GM10266 (cell line): ENCODE measurements around the gene RGS3.

ENCODE experiments used
- DNase-seq: peaks from one replicate; pipeline ENCODE4 v3.0.0; 2012; ENCODE audit errors: extremely low spot score
- TF ChIP-seq, protein P1 (sequence below): IDR thresholded peaks from 2 replicates; pipeline ENCODE4 v1.5.1; 2012; ENCODE audit warnings: mild to moderate bottlenecking, low read depth; ENCODE audit not compliant: control insufficient read depth, insufficient read depth; ENCODE audit errors: missing control alignments

RGS3 gene

GRCh38 chr9:113601656-113602055, 138.1 kb downstream of the RGS3 start:
- TF ChIP-seq, protein P1, sequence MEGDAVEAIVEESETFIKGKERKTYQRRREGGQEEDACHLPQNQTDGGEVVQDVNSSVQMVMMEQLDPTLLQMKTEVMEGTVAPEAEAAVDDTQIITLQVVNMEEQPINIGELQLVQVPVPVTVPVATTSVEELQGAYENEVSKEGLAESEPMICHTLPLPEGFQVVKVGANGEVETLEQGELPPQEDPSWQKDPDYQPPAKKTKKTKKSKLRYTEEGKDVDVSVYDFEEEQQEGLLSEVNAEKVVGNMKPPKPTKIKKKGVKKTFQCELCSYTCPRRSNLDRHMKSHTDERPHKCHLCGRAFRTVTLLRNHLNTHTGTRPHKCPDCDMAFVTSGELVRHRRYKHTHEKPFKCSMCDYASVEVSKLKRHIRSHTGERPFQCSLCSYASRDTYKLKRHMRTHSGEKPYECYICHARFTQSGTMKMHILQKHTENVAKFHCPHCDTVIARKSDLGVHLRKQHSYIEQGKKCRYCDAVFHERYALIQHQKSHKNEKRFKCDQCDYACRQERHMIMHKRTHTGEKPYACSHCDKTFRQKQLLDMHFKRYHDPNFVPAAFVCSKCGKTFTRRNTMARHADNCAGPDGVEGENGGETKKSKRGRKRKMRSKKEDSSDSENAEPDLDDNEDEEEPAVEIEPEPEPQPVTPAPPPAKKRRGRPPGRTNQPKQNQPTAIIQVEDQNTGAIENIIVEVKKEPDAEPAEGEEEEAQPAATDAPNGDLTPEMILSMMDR: no peak
- DNase-seq: no peak

GRCh38 chr9:113602126-113603047, 138.9 kb downstream of the RGS3 start:
- TF ChIP-seq, protein P1: no peak
- peak; percentile 74 for DNase-seq

- no peak for DNase-seq
- TF ChIP-seq, protein P1: no peak
These were observed 139.5 kb downstream of the RGS3 start for GRCh38 chr9:113603048-113603375.

GRCh38 chr9:113603773-113604172, 140.2 kb downstream of the RGS3 start:
- TF ChIP-seq, protein P1: no peak
- no peak for DNase-seq

DNA sequence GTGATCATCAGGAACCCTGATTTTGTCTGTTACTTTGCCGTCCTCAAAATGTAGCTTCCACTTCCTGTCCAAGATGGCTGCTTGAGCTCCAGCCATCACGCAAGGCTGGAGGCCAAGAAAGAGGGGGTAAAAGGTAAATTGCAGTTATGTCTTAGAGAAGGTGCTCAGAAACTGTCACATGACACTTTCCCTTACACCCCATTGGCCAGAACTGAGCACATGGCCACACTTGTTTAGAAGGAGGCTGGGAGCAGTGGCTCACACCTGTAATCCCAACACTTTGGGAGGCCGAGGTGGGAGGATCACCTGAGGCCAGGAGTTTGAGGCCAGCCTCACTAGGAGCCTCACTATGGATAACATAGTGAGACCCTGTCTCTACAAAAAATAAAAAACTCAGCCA, 140.9 kb downstream of the RGS3 start:
- TF ChIP-seq, protein P1: no peak
- DNase-seq: no peak

GRCh38 chr9:113606510-113606909, 143.0 kb downstream of the RGS3 start:
- no peak for DNase-seq
- TF ChIP-seq, protein P1: no peak

DNA sequence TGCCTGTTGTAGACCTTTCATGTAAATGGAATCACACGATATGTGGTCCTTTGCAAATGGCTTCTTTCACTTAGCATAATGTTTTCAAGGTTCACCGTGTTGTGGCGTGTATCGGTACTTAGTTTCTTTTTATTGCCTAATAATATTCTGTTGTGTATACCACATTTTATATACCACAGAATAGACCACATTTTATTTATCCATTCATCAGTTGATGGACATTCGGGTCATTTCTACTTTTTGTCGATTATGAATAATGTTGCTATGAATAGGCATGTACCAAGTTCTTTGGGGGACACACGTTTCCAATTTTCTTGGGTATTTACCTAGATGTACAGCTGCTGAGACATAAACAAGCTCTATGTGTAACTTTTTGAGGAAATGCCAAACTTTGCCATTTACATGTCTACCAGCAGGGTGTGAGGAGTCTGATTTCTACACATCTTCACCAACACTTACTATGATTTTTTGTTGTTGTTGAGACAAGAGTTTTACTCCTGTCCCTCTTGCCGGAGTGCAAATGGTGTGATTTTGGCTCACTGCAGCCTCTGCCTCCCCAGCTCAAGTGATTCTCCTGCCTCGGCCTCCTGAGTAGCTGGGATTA, 144.7 kb downstream of the RGS3 start:
- TF ChIP-seq, protein P1: no peak
- no peak for DNase-seq
